Measurements from ENCODE around the gene SGCA. TPM values are rescaled to one million over a fixed set of nuclear protein-coding genes. Genes with fewer than 3 reads are reported as not detected.

The SGCA gene
- total and polyA plus RNA-seq, 2 experiments from 2014 or later: 0.19 TPM; not detected in 1

DNA sequence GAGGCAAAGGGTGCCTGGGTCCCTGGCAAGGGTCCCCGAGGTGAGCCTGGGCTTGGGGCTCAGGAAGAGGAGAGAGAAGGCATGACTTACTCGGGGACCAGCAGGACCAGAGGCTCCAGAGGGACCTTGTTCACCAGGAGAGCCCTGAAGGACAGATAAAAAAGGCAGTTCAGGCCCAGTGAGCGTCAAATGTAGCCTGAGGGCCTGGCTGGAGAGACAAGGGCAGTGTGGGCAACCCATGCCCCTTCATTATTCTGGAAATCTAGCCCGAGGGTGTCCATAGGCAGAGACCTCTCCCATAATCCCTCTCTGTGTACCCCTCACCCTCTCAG lies 21.6 kb downstream of the SGCA start:
- Mint-ChIP-seq H3K4me1 (peaks cover 27% of the 10 kb centered on the region), H3K36me3 (ENCODE audit: low read depth) (peaks cover 26% of the 10 kb centered on the region), H3K27ac (no peak overlapping the region), H3K27me3 (ENCODE audit: insufficient read depth, low read depth, poor library complexity) (peaks cover 11% of the 10 kb centered on the region), H3K4me3 (no peak overlapping the region), H3K9me3 (no peaks in the 10 kb centered on the region)
- H3K27ac ChIP-seq (ENCODE audit: low read depth): no peak overlapping the region
- H3K9me2 ChIP-seq (ENCODE audit: insufficient read depth): no peaks in the 10 kb centered on the region
- H3K27me3 ChIP-seq (ENCODE audit: insufficient read depth): no peaks in the 10 kb centered on the region
- H3K79me2 ChIP-seq (replicated peaks; ENCODE audit: insufficient read depth): no peaks in the 10 kb centered on the region
- H3K4me2 ChIP-seq: no peak overlapping the region
- ATAC-seq: no peak
- H2AFZ ChIP-seq: no peak overlapping the region
- no peak overlapping the region for H3K4me3 ChIP-seq
- no peaks in the 10 kb centered on the region for H3K36me3 ChIP-seq (ENCODE audit: insufficient read depth)
- H3F3A ChIP-seq (replicated peaks; ENCODE audit: low read depth): no peaks in the 10 kb centered on the region
- no peak for TF ChIP-seq EZH2phosphoT487 (IDR thresholded peaks at IDR 0.05; ENCODE audit: unreplicated experiment)
- TF ChIP-seq NANOG (IDR thresholded peaks at IDR 0.05; ENCODE audit: borderline replicate concordance): no peak
- no peak for TF ChIP-seq ZNF331 (CRISPR knock-in tag; IDR thresholded peaks at IDR 0.05; ENCODE audit: low read depth)
- TF ChIP-seq, protein P1, sequence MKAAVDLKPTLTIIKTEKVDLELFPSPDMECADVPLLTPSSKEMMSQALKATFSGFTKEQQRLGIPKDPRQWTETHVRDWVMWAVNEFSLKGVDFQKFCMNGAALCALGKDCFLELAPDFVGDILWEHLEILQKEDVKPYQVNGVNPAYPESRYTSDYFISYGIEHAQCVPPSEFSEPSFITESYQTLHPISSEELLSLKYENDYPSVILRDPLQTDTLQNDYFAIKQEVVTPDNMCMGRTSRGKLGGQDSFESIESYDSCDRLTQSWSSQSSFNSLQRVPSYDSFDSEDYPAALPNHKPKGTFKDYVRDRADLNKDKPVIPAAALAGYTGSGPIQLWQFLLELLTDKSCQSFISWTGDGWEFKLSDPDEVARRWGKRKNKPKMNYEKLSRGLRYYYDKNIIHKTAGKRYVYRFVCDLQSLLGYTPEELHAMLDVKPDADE (IDR thresholded peaks at IDR 0.05): no peak
- TF ChIP-seq, protein P2, sequence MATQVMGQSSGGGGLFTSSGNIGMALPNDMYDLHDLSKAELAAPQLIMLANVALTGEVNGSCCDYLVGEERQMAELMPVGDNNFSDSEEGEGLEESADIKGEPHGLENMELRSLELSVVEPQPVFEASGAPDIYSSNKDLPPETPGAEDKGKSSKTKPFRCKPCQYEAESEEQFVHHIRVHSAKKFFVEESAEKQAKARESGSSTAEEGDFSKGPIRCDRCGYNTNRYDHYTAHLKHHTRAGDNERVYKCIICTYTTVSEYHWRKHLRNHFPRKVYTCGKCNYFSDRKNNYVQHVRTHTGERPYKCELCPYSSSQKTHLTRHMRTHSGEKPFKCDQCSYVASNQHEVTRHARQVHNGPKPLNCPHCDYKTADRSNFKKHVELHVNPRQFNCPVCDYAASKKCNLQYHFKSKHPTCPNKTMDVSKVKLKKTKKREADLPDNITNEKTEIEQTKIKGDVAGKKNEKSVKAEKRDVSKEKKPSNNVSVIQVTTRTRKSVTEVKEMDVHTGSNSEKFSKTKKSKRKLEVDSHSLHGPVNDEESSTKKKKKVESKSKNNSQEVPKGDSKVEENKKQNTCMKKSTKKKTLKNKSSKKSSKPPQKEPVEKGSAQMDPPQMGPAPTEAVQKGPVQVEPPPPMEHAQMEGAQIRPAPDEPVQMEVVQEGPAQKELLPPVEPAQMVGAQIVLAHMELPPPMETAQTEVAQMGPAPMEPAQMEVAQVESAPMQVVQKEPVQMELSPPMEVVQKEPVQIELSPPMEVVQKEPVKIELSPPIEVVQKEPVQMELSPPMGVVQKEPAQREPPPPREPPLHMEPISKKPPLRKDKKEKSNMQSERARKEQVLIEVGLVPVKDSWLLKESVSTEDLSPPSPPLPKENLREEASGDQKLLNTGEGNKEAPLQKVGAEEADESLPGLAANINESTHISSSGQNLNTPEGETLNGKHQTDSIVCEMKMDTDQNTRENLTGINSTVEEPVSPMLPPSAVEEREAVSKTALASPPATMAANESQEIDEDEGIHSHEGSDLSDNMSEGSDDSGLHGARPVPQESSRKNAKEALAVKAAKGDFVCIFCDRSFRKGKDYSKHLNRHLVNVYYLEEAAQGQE (IDR thresholded peaks at IDR 0.05; ENCODE audit: unreplicated experiment): no peak
- no peak for TF ChIP-seq CREB1 (CRISPR knock-in tag; IDR thresholded peaks at IDR 0.05; ENCODE audit: low read depth)
- TF ChIP-seq, protein P3, sequence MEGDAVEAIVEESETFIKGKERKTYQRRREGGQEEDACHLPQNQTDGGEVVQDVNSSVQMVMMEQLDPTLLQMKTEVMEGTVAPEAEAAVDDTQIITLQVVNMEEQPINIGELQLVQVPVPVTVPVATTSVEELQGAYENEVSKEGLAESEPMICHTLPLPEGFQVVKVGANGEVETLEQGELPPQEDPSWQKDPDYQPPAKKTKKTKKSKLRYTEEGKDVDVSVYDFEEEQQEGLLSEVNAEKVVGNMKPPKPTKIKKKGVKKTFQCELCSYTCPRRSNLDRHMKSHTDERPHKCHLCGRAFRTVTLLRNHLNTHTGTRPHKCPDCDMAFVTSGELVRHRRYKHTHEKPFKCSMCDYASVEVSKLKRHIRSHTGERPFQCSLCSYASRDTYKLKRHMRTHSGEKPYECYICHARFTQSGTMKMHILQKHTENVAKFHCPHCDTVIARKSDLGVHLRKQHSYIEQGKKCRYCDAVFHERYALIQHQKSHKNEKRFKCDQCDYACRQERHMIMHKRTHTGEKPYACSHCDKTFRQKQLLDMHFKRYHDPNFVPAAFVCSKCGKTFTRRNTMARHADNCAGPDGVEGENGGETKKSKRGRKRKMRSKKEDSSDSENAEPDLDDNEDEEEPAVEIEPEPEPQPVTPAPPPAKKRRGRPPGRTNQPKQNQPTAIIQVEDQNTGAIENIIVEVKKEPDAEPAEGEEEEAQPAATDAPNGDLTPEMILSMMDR (conservative IDR thresholded peaks at IDR 0.05; ENCODE audit: low read depth in 2 of 2): no peak
- no peak for TF ChIP-seq ZNF114 (CRISPR knock-in tag; IDR thresholded peaks at IDR 0.05)
- no peak for TF ChIP-seq EZH2 (IDR thresholded peaks at IDR 0.05; ENCODE audit: low read depth, unreplicated experiment)
- H3K4me1 ChIP-seq (ENCODE audit: insufficient read depth): peaks cover 25% of the 10 kb centered on the region
- DNase-seq (ENCODE audit: low spot score): no peak
- no peaks in the 10 kb centered on the region for H4K20me1 ChIP-seq (replicated peaks; ENCODE audit: insufficient read depth)

Measured in GM23338 (cell line).